ENCODE results near the gene ADSL.
"Not testable (repeated sequence)": the region's sequence is repeated elsewhere in the genome, so short reads cannot be mapped to it uniquely, and the experiment has no call there.

ADSL gene

DNA sequence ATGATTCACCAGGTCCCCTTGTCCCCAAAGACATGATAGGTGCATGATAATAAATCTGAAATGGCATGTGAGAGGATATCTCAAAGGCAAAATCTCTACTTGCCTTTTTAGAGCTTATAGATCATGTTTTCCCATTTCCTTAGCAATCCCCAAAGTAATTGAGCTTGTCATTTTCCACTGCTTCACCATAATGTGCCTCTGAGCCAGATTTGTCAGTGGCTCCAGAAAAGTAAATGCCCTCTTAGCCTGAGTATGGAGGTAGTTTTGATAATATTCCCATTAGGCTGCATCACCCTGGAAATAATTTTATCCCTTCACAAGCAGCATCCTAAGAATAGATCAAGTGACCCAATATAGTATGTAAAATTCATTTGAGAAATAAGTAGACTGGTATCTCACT is 36.7 kb upstream of the ADSL start:
- FAIRE-seq: no peak

DNA sequence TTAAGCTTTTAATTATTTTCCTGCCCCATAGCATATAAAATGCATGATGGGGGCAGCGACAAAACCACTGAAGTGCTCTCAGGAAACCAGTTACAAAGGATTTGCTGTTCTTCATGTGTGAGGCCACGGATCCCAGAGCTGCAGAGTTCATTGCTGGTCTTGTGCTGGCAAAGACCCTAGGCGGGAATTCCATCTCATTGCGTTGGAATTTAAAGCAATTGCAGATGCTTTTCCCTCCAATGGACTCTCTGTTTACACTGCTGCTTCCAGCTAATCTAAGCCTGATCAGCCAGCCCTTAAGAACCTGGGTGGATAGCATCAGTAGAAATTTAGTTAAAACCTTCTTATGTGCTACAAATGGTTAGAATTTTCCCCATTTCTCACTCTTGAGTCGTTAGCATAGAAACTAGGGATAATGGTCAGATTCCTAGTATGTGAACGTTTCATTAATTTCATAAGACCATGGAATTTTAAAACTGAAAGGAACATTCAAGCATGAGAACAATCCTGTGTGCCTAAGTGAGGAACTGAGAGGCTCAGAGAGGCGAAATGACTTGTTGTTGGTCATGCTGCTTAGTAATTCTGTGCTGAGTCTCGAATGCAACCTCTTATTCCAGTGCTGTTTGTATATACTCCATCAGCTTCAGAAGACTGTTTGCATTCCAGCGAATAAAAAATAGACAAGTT is 36.1 kb upstream of the ADSL start:
- DNase-seq (ENCODE audit: insufficient read length, low spot score): no peak
- no peak for FAIRE-seq
- TF ChIP-seq, protein P1, sequence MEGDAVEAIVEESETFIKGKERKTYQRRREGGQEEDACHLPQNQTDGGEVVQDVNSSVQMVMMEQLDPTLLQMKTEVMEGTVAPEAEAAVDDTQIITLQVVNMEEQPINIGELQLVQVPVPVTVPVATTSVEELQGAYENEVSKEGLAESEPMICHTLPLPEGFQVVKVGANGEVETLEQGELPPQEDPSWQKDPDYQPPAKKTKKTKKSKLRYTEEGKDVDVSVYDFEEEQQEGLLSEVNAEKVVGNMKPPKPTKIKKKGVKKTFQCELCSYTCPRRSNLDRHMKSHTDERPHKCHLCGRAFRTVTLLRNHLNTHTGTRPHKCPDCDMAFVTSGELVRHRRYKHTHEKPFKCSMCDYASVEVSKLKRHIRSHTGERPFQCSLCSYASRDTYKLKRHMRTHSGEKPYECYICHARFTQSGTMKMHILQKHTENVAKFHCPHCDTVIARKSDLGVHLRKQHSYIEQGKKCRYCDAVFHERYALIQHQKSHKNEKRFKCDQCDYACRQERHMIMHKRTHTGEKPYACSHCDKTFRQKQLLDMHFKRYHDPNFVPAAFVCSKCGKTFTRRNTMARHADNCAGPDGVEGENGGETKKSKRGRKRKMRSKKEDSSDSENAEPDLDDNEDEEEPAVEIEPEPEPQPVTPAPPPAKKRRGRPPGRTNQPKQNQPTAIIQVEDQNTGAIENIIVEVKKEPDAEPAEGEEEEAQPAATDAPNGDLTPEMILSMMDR (IDR thresholded peaks at IDR 0.05; ENCODE audit: insufficient read depth, missing control alignments): no peak

More for the DNA sequence above, 36.7 kb upstream of the ADSL start:
- DNase-seq (ENCODE audit: insufficient read length, low spot score): no peak
- TF ChIP-seq, protein P1 (IDR thresholded peaks at IDR 0.05; ENCODE audit: insufficient read depth, missing control alignments): no peak

DNA sequence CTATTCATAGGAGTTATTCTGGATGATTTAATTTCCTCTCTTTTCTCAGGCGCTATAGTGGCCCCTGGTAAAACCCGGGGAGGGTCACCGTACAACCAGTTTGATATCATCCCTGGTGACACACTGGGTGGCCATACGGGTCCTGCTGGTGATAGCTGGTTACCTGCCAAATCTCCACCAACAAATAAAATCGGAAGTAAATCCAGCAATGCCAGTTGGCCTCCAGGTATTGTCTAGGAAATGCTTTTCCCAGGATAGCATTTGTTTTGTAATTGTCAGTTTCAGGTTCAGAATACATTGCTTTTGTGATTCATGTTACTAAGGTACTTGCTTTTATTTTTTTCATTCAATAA is 35.6 kb upstream of the ADSL start:
- DNase-seq (ENCODE audit: insufficient read length, low spot score): no peak
- FAIRE-seq: no peak
- TF ChIP-seq, protein P1 (IDR thresholded peaks at IDR 0.05; ENCODE audit: insufficient read depth, missing control alignments): no peak

DNA sequence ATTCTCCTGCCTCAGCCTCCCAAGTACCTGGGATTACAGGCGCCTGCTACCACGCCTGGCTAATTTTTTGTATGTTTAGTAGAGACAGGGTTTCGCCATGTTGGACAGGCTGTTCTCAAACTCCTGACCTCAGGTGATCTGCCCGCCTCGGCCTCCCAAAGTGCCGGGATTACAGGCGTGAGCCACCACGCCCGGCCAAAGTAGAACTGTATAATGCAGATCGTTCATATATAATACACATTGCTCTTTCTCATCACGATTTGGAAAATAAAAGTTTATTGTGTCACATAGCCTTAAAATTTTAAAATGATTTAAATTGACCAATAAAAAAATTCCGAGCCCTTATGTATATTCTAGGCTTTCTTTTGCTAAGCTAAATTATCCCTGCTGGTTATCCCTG is 34.7 kb upstream of the ADSL start:
- FAIRE-seq; DNase-seq (ENCODE audit: insufficient read length, low spot score): not testable (repeated sequence)

DNA sequence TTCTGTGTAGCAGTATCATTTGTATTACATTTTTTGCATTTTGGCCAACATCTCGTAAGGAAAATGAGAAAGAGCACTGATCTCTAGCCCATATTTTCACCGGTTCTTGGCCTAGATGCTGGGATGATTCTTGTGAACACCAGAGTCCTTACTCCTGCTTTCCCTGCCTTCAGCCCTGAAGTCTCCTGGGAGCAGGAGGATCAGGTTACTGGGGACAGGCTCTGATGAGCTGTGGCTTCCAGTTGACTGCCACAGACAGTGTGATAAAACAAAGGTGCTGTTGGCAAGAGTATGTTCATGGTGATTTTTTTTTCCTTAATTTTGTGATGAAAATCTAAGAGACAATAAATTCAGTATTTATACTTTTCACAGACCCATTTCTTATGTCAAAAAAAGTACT is 34.2 kb upstream of the ADSL start:
- TF ChIP-seq, protein P1 (IDR thresholded peaks at IDR 0.05; ENCODE audit: insufficient read depth, missing control alignments): no peak
- DNase-seq (ENCODE audit: insufficient read length, low spot score) (no peak), FAIRE-seq (no peak)

DNA sequence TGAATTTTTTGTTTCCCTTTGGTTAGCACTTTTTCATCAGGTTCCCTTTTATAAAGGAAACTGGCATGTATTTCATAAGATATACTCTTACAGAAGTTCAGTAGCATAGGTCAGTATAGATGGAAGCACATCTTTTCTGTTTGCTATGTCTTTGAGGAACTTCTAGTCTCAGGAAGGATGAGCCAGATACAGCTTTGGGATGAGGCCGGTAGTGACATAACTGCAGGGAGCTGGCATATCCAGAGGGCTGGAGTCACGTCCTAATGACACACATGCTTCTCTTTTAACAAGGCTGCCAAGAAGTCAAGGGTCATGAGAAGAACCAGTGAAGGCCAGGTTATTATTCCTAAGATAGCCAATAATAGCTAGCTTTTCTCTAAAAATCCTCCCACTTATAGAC is 33.3 kb upstream of the ADSL start:
- TF ChIP-seq, protein P1 (IDR thresholded peaks at IDR 0.05; ENCODE audit: insufficient read depth, missing control alignments): no peak
- no peak for DNase-seq (ENCODE audit: insufficient read length, low spot score)
- no peak for FAIRE-seq

DNA sequence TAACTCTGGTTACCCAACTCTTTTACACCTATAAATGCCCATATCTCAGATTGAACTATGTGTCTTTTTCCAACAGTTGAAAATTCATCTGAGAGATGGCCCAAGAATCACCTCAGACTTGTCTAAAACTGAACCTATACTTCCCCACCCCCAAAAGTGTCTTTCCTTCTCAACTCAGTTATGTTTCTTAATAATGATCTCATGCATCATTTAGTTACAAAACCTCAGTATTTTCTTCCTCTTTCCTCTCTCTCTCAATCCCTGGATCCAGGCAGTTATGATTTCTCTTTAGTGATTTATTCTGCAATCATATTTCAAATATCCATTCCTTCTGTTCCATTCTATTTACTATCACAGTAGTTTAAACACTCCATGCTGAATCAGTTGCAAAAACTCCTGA is 32.3 kb upstream of the ADSL start:
- DNase-seq (ENCODE audit: insufficient read length, low spot score) (no peak), FAIRE-seq (no peak)
- TF ChIP-seq, protein P1 (IDR thresholded peaks at IDR 0.05; ENCODE audit: insufficient read depth, missing control alignments): no peak

DNA sequence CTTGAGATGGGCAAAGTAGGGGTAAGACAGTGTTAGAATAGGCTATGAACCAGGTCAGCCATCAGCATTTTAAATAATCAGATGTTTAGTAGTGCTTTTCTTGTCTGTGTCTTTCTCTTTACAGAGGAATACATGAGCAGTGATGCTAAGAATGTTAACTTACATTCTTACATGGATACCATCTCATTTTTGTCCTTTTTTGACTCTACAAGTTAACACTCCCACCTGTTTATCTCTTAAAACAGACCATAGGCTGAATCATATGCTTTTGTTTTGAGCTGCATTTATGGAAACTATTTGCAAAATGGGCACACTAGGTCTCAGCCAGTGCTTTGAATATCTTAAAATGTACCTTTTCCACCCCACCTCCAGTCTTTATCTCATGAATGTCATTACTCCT is 25.6 kb upstream of the ADSL start:
- no peak for FAIRE-seq
- DNase-seq (ENCODE audit: insufficient read length, low spot score): no peak
- TF ChIP-seq, protein P1 (IDR thresholded peaks at IDR 0.05; ENCODE audit: insufficient read depth, missing control alignments): no peak

Measured in D721Med (cell line).